Measurements from ENCODE around the gene EPHA4.

Gene EPHA4

DNA sequence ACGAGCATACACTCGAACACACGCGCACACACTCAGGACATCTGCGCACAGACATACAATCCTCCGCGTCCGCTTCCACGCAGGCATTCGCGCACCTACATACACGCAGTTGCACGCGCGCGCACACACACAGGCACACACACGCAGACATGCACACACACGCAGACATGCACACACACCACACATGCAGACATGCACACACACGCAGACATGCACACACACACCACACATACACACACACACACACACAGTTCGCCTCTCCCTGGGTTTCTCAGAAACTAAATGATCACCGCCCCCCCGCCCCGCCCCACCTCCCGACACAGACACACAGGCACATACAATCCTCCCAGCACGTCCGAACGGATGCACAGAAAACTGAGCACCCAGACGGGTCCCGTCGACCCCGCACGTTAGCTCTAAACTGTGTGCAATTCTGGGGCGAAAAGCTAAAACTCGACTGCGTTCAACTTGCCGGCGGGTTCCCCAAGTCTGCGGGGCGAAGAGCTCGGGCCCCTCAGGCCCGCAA is 1.0 kb downstream of the EPHA4 start:
- DNase-seq = no peak

- DNase-seq = peak; percentile 8
These were observed 1.7 kb downstream of the EPHA4 start for GRCh38 chr2:221570321-221570935.

DNA sequence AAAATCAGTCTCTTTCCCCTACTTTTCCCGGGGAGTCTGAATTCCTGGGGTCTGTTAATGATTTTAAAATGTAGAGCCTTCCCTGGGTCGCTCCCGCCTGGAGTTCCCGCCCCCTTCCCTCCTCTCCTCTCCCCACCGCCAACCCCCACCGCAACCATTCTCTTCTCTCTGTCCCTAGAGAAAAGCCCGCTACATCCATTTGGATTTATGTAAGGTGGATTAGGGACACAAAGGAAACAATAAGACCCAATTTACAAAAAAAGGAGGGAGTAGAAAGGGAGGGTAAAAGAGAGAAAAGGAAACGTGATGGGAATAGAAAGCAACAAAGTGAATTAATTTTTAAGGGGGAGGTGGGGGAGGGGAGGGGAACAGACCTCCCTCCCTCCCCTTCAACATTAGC is 2.2 kb downstream of the EPHA4 start:
- no peak for DNase-seq

GRCh38 chr2:221569425-221569845 is 2.7 kb downstream of the EPHA4 start:
- DNase-seq = no peak

GRCh38 chr2:221568299-221568698 is 3.8 kb downstream of the EPHA4 start:
- no peak for DNase-seq

- no peak for DNase-seq
These were observed 4.3 kb downstream of the EPHA4 start for GRCh38 chr2:221567809-221568208.

- DNase-seq = no peak
These were observed 4.8 kb downstream of the EPHA4 start for GRCh38 chr2:221567231-221567760.

DNA sequence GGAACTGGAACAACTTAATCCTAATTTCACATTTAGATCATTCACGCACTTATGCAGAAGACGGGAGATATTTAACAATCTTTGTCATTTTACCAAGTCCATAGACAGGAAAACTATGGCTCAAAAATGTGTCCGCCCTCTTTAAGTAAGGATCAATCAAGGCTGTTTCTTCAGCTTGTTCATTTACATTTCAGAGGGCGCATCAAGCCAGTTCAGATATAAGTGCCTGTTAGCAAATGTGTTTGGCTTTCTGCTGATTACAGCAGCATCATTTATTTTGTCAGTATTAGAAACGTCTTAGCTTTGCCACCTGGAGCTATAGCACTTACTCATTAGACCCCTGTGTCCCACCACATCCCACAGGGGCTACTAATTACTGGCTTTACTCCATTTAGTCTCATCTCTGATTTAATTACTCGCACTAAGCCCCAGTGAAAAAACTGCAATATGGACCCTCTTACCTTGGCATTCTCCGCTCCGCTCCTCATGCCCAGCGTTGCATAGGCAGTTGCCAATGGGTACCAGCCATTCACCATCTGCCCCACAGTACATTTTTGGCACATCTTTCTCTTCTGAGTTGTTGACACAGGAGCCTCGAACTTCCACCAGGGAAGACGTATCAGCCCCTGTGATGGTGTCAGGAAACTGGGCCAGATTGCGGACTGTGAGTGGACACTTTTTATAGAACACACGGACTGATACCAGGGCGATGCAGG is 8.7 kb downstream of the EPHA4 start:
- DNase-seq = no peak

GRCh38 chr2:221562226-221562625 is 9.9 kb downstream of the EPHA4 start:
- DNase-seq = no peak

GRCh38 chr2:221561770-221562169 is 10.3 kb downstream of the EPHA4 start:
- DNase-seq = no peak

- DNase-seq = no peak
These were observed 12.1 kb downstream of the EPHA4 start for GRCh38 chr2:221559991-221560390.

DNA sequence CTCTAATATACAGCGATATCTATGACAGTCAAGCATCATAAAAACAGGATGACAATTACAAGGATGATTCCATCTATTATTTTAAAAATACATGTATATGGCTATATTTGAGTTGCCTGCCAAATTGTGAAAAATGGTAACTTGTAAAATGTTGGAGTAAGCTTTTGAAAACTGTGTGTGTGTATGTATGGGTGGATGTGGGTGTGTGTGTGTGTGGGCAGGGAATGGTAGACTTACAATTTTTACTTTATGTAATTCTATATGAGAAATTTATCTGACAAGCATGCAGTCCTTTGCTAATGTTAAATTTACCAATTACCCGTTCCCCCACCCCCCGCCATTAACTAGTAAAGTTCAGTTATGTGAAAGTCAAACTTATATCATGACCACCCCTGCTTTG is 14.0 kb downstream of the EPHA4 start:
- no peak for DNase-seq

DNA sequence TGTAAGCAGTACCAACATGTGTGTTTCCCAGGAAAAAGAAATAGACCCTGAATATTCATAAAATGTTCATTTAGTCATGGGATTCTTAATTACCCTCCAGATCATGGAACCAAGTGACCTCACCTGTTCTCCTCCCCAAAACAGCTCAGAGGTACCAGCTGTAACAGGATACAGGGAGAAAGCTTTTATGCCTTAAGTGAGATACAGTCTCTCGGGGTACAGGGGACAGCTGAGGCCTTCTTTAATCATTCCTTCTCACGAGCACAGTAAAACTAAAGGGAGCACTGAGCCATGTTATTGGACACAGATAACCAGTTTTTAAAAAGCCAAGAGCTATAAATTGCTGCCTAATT is 16.6 kb downstream of the EPHA4 start:
- no peak for DNase-seq

DNA sequence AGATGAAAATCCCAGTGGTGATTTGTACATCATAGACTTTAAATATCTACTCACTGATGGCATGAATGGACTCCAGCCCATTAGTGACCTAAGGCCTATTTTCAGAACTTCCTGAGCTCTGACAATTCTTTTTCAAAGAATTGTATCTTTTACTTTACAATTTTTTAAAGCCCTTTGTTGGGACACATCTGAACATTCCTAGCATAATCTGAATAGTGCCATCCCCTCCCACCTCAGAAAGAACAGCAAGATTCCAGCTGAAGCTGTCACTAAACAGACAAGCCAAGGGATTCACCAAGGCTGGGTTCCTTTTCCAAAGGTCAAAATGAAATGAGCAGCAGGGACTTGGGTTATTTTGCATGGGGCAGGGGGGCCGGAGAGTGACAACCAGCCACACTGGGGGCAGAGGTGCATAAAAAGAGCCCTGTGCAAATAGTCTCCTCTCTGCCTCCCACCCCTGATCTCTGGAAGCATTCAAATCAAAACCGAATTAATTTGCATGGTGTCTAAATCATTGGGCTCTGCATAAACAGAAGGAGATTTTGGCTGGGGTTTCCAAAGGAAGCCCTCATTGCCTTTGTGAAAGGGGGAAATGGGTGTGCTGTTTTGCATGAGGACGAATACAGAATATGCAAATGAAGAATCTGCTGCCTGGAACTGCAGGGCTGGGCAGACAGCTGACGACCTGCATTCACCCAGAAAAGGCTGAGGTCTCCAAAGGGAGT is 17.2 kb downstream of the EPHA4 start:
- no peak for DNase-seq

GRCh38 chr2:221553333-221553732 is 18.8 kb downstream of the EPHA4 start:
- no peak for DNase-seq

DNA sequence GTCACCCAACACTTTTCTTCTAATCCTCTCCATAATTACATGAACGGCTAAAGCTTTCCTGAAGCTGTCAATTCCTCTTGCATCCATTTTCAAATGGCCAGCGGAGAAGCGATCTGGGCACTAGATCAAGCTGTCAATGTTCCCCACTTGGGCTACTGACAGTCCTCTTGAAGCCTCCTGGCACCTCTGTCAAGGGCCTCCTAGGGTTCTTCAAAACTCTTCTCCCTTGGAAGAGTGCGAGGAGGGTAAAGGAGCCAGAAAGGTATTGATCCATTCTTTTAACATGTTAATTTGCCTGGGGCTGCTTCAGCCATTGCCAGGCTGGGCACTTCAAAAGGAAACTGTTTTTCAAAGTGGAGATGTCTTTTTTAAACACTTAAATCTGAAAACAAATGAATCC is 19.8 kb downstream of the EPHA4 start:
- peak; percentile 60 for DNase-seq

DNA sequence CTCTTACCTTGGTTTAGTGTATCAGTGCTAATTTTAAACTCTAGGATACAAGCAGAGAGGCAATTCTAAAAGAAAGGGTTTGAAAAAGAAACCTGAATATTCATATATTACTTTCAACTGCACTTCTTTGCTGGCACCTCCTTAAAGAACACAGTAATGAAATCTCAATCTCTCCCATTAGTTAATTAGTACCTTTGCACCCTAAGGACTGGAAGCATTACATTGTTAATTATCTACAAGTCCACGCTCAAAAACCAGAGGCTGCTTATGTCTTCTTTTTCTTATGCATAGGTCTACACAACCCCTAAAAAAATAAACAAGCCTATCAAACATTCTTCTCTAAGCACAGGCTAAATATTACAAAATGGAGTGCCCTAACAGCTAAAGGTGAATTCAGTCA is 20.2 kb downstream of the EPHA4 start:
- DNase-seq = no peak

- DNase-seq = no peak
These were observed 23.0 kb downstream of the EPHA4 start for GRCh38 chr2:221549143-221549542.

DNA sequence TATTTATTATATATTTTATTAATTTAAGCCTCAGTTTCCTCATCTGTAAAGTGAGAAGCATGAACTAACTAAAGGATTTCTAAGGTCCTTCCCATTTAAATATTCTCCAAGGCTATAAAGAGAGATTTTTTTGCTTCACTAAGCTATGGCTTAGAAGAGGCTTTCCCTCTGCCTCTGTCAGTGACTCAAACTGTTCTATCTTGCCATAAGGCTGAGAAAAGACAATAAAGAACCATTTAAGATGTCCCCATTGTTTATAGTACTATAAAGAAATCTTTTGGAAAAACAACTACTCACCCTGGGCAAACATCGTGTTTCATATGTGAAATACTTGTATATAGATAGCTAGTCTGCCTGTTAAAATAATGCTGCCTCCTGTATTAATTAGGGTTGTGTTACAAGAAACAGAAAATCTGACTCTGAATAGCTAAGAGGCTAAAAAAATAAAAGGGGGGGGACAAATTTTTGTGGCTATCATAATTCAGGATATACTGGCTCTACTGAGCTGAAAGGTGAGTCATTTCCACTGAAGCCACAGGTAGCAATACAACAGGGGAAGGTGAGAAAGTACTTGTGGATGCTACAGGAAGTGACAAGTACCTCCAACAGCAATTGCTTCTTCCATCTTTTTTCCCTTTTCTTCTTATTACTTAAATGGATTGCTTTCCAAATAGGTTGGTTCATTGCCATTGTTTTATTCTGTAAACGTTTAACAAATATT is 25.4 kb downstream of the EPHA4 start:
- peak; percentile 8 for DNase-seq

GRCh38 chr2:221541131-221541735 is 30.9 kb downstream of the EPHA4 start:
- no peak for DNase-seq

DNA sequence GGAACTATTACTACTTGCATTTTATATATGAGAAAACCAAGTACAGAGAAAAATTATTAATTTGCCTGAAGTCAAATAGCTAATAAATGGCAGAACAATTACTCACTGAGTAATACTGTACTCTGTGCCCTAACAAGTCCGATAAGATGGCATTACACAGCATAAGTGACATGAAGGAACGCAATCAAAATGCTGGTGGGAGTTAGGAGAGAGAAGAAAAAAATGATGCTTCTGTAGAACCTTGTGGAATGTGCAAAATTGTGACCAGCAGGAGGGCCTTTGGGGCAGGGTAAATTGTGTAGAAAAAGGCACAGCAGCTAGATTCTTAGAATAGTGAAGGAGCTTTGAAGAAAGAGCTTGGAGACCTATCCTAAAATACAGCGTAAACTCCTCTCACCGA is 32.9 kb downstream of the EPHA4 start:
- no peak for DNase-seq

DNA sequence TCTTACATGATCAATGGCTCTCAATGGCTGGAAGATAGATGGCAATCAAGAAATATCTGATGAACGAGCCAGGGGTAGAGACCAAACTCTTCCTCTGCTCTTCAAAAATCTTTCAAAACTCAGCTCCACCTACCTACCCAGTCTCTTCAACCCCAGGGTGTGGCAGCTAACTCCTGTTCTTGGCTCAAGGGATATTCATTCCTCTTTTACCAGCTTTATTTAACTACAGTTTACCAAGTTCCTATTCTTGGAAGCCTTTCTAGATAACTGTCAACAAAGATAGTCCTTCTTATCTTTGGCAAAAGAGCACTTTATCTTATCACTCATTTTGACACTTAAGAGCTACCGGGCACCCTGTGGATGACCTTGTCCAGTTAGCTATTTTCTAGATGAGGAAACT is 36.3 kb downstream of the EPHA4 start:
- DNase-seq = no peak

DNA sequence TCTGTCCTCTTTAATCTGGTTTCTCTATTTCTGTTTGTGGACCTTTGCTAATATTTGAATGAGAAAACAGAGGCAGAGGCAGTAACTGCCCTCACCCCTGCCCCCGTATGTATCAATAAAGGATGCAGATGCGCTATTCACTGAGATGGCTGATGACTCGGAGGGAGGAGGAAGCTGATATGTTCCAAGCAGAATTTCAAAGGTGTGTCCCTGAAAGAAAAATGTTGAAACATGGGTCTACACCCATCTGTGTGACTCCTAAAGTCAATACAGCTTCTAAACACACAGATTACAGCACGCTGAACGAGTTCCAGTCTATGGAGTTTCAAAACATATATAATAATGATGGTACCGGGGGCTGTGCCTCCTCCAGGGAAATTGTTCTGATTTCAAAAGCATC is 38.8 kb downstream of the EPHA4 start:
- DNase-seq = no peak
